Osteocyte (in vitro differentiated cells): Measurements from ENCODE around the gene MBP. TPM values are rescaled to one million over a fixed set of nuclear protein-coding genes. Genes with fewer than 3 reads are reported as not detected.

Experiments
- DNase-seq: peaks from one replicate; pipeline ENCODE4 v3.0.0; 2021; ENCODE audit warnings: mixed read lengths; ENCODE audit not compliant: unreplicated experiment; ENCODE audit errors: extremely low spot score
- H3K27ac Mint-ChIP-seq: one replicate; pipeline ENCODE4 v1.8.0; 2021; ENCODE audit warnings: mild to moderate bottlenecking, mixed read lengths; ENCODE audit not compliant: unreplicated experiment
- H3K27me3 Mint-ChIP-seq: one replicate; pipeline ENCODE4 v1.8.0; 2021; ENCODE audit warnings: mixed read lengths; ENCODE audit not compliant: unreplicated experiment
- H3K36me3 Mint-ChIP-seq: one replicate; pipeline ENCODE4 v1.8.0; 2021; ENCODE audit warnings: mixed read lengths; ENCODE audit not compliant: unreplicated experiment
- H3K4me1 Mint-ChIP-seq: one replicate; pipeline ENCODE4 v1.8.0; 2021; ENCODE audit warnings: mixed read lengths; ENCODE audit not compliant: unreplicated experiment
- H3K4me3 Mint-ChIP-seq: one replicate; pipeline ENCODE4 v1.8.0; 2021; ENCODE audit warnings: mild to moderate bottlenecking, moderate library complexity, mixed read lengths; ENCODE audit not compliant: unreplicated experiment
- H3K9me3 Mint-ChIP-seq: one replicate; pipeline ENCODE4 v1.8.0; 2021; ENCODE audit warnings: mixed read lengths; ENCODE audit not compliant: unreplicated experiment
- total RNA-seq: library from RNA; stranded (reverse); gene quantifications from 2 replicates; pipeline ENCODE4 v1.2.1, GENCODE V29; 2021
- TF ChIP-seq, protein P1 (sequence below): fragments of 200-600 bp; sonication (generic); IDR thresholded peaks from 2 replicates; pipeline ENCODE4 v1.5.0; 2021; ENCODE audit warnings: antibody characterized with exemption, mild to moderate bottlenecking, moderate library complexity

The MBP gene
- total RNA-seq, 1 donor from 2014 or later: 18.6 TPM

- H3K4me3 Mint-ChIP-seq: no peak overlapping the region
- H3K9me3 Mint-ChIP-seq: no peaks in the 10 kb centered on the region
- H3K27ac Mint-ChIP-seq: no peak overlapping the region
- TF ChIP-seq, protein P1, sequence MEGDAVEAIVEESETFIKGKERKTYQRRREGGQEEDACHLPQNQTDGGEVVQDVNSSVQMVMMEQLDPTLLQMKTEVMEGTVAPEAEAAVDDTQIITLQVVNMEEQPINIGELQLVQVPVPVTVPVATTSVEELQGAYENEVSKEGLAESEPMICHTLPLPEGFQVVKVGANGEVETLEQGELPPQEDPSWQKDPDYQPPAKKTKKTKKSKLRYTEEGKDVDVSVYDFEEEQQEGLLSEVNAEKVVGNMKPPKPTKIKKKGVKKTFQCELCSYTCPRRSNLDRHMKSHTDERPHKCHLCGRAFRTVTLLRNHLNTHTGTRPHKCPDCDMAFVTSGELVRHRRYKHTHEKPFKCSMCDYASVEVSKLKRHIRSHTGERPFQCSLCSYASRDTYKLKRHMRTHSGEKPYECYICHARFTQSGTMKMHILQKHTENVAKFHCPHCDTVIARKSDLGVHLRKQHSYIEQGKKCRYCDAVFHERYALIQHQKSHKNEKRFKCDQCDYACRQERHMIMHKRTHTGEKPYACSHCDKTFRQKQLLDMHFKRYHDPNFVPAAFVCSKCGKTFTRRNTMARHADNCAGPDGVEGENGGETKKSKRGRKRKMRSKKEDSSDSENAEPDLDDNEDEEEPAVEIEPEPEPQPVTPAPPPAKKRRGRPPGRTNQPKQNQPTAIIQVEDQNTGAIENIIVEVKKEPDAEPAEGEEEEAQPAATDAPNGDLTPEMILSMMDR: no peak
- peaks cover 6% of the 10 kb centered on the region for H3K36me3 Mint-ChIP-seq
- H3K4me1 Mint-ChIP-seq: peaks cover 57% of the 10 kb centered on the region
- no peaks in the 10 kb centered on the region for H3K27me3 Mint-ChIP-seq
- no peak for DNase-seq
Observed at GRCh38 chr18:77060151-77060550, 72.4 kb downstream of the MBP start.

DNA sequence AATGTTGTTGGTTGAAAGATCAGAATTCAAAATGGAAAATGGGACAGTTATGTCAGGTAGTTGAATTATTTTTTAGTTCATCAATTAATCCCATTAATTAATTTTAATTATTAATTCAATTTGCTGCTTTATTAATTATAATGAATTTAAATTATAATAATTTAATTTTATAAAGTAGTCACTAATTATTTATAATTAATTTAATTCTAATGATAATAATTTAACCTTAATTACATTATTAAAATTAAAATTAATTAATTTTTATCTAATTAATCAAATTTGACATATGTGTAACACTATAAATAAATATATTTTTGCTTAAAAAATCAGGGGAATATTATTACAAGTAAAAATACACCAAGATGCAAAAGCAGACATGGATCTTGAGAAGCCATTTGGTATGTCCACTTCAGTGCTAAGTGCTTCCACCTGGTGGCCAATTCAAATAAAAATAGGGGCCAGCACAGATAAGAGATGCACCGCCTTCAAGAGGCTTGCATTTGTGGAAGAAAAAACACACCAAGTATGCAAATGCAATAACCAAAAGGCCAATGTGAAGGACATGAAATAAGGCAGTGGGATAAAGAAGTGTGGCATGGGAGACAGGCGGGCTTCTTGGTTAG, 73.2 kb downstream of the MBP start:
- Mint-ChIP-seq H3K4me3 (no peak overlapping the region), H3K4me1 (peaks cover 63% of the 10 kb centered on the region), H3K9me3 (no peaks in the 10 kb centered on the region), H3K36me3 (peaks cover 6% of the 10 kb centered on the region), H3K27me3 (no peaks in the 10 kb centered on the region), H3K27ac (no peak overlapping the region)
- no peak for DNase-seq
- TF ChIP-seq, protein P1: peak; percentile 61

DNA sequence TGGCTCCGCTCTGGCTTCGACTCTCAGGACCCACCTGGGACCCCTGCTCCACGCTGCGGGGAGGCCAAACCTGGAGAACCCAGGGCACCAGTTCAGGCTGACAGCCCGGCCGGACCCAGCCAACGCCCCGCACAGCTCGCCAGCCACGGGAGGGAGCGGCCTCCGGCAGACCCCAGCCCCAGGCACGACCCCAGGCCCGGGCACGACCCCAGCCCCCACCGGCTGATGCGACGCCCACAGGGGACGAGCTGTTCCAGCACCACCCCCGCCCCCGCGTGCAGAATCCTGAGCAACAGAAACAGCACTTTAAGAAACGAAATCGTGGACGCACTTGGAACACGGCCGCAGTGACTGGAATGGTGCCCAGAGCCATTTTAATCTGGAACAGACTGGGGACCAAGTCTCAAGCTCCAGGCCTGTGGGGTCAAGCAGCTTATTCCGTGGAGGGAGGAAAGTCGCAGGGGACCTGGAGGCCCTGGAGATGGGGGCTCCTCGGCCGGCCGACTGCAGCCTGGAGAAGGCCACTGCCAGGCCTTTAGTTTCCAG, 74.2 kb downstream of the MBP start:
- no peaks in the 10 kb centered on the region for H3K9me3 Mint-ChIP-seq
- DNase-seq: no peak
- H3K4me1 Mint-ChIP-seq: peaks cover 70% of the 10 kb centered on the region

DNA sequence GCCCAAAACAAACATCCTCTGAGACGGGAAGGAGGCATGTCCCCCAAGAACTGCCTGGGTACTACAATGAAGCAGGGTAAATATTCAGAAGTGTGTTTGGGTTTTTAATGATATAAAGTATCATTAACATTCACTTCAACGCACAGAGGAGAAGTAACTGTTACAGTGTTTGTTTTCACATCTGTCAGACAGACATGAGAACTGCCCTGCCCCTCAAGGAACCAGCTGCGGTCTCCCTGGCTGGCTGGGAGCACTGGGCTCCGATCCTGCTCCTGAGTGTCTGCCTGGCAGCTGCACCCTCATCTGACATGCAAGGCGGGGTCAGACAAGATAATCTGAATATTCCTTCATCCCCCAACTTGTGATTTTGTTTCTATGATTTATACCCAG, 75.6 kb downstream of the MBP start:
- no peak for DNase-seq
- TF ChIP-seq, protein P1: no peak

More for the DNA sequence above, 74.2 kb downstream of the MBP start:
- Mint-ChIP-seq H3K27me3 (no peaks in the 10 kb centered on the region), H3K4me3 (no peak overlapping the region), H3K27ac (no peak overlapping the region), H3K36me3 (peaks cover 6% of the 10 kb centered on the region)
- TF ChIP-seq, protein P1: no peak

GRCh38 chr18:77056344-77057005, 76.1 kb downstream of the MBP start:
- Mint-ChIP-seq H3K27me3 (no peaks in the 10 kb centered on the region), H3K4me1 (peaks cover 53% of the 10 kb centered on the region), H3K27ac (peak overlapping the region; percentile 87), H3K36me3 (no peaks in the 10 kb centered on the region), H3K9me3 (no peaks in the 10 kb centered on the region), H3K4me3 (no peak overlapping the region)
- DNase-seq: no peak
- TF ChIP-seq, protein P1: no peak

More for the DNA sequence above, 75.6 kb downstream of the MBP start:
- no peaks in the 10 kb centered on the region for H3K27me3 Mint-ChIP-seq
- no peaks in the 10 kb centered on the region for H3K36me3 Mint-ChIP-seq
- H3K27ac Mint-ChIP-seq: peak overlapping the region; percentile 87
- peaks cover 58% of the 10 kb centered on the region for H3K4me1 Mint-ChIP-seq
- no peak overlapping the region for H3K4me3 Mint-ChIP-seq
- H3K9me3 Mint-ChIP-seq: no peaks in the 10 kb centered on the region
